Stimulated activated CD4-positive, alpha-beta T cell treated with anti-CD3 and anti-CD28 coated beads, TNF-alpha, amount 100 ng/mL, for 48 hours (primary cell): ENCODE measurements around the gene CYB5R2.
A peak's percentile ranks its signal among the peaks of the same experiment; 100 is the strongest.
"Not testable (repeated sequence)": the region's sequence is repeated elsewhere in the genome, so short reads cannot be mapped to it uniquely, and the experiment has no call there.

ENCODE experiments used
- DNase-seq, 3 donors: peaks; one replicate each; pipeline ENCODE4 v3.0.0-alpha.2; 2020; ENCODE audit warnings: low read depth in 3 of 3

CYB5R2 gene

GRCh38 chr11:7668911-7669310 is 4.4 kb downstream of the CYB5R2 start:
- DNase-seq: no peak

DNA sequence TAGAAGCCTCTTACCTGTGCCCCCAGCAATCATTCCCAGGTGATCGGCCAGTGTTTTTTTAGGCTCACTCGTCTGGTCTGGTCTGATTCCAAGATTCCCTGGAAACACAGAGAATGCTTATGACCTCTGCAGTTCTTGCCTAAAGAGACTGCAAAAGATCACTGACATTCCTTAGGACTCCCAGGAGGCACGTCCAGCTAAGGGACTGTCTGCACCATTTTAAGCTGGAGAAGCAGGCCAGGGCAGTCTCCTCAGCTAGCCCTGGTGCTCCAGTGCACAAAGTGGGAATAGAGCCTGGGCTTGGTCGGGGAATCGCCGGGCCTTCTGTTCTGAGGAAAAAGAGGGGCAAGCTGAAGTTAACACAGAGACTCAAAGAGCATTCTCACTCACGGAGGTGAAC is 4.8 kb downstream of the CYB5R2 start:
- DNase-seq: no peak

- no peak for DNase-seq
Observed at GRCh38 chr11:7667460-7667859, 5.8 kb downstream of the CYB5R2 start.

DNA sequence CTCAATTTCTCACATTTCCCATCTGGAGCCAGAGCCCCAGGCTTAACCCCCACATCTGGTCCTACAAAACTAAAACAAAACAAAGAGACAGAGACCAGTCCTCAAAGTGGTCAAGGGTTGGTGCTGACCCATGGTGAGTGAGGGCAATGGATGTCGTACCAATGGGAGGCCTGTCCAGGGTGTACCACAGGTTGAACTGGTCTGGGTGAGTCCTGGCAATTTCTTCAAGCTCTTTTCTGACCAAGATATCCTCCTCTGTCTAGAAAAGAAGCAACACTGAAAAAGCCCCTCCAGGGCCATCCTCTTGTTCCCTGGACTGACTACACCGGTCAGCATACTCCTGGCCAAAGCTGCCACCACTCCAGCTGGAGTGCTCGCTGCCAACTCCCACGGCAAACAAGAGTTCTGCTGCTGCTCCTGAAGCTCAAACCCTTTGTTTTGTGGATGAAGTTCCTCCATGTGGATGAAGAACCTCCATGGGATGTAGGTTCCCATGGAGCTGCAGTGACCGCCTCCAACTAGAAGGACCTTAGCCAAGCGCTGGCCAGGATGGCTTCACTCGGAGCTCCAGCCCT is 6.9 kb downstream of the CYB5R2 start:
- DNase-seq: no peak

- peak; percentile 64 to 67 (median 66) for DNase-seq
Observed at GRCh38 chr11:7665473-7666291, 7.6 kb downstream of the CYB5R2 start.

GRCh38 chr11:7664867-7665266 is 8.4 kb downstream of the CYB5R2 start:
- DNase-seq: no peak

- DNase-seq: not testable (repeated sequence)
Observed at GRCh38 chr11:7663531-7663930, 9.8 kb downstream of the CYB5R2 start.

- no peak for DNase-seq
Observed at GRCh38 chr11:7657306-7658025, 15.8 kb downstream of the CYB5R2 start.

DNA sequence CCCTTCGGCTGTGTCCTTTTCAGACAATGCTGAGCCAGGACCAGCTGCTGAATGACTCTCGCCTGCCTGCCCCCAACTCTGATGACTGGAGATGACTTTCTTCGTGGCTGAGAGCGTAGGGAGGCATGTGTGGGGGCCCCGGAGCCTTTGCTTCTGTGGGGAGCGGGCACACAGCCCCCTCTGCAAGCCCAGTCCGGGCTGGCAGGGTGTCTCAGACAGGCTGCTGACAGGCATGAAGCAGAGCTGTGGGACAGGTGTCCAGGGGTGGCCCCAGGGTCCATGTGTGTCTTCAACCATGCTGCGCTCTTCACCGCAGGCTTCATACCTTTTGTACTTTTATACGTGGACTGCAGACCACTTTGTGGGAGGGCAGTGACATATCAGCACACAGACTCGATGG is 16.6 kb downstream of the CYB5R2 start:
- no peak for DNase-seq

DNA sequence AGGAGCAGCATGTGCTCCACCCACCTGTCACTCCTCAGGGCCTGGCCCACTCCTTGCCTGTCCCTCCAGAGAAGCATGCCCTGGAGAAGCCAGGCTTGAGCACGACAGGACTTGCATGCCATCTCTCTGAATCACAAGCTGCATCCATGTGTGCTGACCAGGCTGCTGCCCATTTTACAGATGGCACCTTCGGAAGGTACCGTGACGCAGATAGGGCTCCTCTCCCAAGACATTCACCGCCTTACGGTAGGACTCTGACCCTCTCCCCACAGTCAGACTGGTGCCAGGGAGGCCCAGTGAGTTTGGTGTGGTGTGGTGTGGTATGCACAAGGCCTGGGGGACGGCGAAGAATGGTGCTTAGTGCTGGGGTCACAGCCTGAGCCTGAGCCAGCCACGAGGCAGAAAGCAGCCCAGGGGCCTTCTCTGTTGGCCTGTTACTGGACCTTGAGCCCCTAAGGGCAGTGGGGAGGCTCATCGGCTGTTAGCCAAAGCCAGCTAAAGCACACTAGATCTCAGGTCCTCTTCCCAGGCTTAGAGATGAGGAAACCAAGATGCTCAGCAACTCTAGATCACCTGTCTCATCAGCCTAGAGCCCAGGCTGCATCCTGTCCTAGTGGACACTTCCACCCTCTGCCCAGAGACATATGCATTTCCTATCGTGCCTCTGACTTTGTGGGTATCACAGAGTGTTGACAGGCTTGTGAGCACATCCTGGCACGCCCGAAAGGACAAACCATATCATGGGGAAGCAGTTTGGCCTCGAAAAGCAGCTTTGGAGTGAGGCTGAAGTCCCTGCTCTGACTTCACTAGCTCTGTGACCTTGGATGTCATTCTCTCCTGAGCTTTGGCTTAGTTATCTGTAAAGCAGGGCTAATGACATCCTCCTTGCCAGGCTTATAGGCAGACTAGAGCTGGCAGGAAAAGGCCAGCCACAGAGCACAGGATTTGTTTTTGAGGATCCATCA is 17.8 kb downstream of the CYB5R2 start:
- no peak for DNase-seq

- DNase-seq: no peak
Observed at GRCh38 chr11:7654195-7654705, 19.1 kb downstream of the CYB5R2 start.

GRCh38 chr11:7651700-7652099 is 21.6 kb downstream of the CYB5R2 start:
- no peak for DNase-seq

DNA sequence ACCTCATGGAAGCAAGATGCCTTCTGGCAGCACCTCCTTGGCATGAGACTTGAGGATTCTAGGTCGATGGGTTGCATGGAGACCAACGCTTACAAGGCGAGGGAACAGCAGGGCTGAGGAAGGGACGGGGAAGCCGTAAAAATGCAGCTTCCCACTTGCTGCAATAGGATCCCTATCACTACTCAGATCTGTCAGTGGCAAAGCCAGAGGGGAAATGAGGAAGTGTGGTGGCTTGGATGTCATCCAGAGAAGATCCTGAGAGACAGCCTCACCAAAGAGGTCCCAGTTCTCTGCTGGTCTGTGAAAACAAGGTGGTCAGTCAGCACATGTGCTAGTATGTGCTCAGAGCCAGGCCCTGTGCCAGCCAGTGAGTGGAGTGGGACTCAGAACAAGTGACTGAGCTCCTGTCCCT is 22.2 kb downstream of the CYB5R2 start:
- no peak for DNase-seq

- no peak for DNase-seq
Observed at GRCh38 chr11:7648264-7648663, 25.0 kb downstream of the CYB5R2 start.

DNA sequence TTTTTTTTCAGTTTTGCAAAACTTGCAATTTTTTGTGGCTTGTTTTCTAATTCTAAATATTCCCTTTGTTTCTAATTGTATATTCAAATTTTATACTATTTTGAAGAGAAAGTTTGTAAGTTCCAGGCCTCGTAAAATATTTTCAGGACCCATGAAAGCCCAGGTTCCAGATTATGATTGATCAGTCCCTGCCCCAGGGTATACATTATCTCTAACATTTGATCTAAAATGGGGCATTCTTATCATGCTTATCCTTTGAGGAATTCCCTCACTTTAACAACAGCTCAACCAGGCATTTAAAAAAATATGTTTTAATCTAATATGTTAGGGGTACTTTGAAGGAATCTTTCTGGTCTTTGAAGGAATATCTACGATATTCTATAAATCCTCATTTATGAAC is 26.4 kb downstream of the CYB5R2 start:
- DNase-seq: no peak

- DNase-seq: no peak
Observed at GRCh38 chr11:7645206-7645605, 28.1 kb downstream of the CYB5R2 start.

DNA sequence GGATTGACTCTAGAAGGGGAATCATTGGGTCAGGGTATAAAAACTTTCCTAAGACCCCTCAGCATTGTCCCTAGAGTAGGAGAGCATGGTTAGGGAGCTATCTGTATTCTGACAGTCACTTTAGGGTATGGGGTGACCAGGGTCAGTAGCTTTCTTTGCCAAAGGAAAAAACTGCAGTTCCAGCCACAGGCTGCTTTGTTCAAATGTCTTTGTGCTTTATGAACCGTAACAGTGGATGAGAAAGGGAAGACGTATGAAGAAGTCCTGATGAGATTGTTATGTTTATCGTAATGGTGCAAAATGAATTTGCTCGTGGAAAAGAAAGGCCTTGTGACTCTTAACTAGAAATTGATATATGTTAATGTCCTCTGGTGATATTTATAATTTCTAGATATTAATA is 30.0 kb downstream of the CYB5R2 start:
- no peak for DNase-seq

- DNase-seq: no peak
Observed at GRCh38 chr11:7642747-7643146, 30.6 kb downstream of the CYB5R2 start.

DNA sequence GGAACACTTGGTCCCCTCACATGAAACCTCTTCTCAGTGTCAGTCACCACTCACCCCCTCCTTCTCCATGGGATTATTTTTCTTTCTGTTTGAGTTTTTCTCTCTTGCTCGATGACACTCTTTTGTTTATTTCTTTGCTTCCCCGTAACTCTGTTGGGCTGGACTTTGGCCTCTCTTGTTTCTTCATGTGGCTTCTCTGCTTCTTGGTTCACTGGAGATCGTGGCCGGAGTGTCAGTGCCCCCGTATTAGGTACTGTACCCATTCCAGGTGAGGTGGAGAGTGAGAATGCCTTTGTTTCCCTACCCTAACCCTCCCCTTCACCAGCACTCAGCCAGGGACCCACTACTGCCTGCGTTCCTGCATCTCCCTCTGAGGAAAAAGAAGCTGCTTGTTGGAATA is 32.5 kb downstream of the CYB5R2 start:
- no peak for DNase-seq

DNA sequence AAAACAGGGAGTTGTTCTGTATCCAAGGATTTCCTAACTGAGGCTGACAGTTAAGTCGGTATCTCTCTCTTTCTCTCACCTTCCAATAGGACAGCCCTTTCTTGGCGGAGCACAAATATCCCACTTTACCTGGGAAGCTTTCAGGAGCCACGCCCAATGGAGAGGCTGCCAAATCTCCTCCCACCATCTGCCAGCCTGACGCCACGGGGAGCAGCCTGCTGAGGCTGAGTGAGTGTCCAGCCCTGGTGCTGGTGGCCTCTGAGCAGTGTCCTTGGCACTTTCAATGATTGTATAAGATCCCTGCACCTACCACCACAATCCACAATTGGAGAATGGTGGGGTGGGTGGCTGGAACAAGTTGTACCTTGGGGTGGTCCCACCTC is 33.7 kb downstream of the CYB5R2 start:
- DNase-seq: no peak
